PC-3 (cell line): Measurements from ENCODE around the gene ABHD14A.

Experiments used
- EZH2 ChIP-seq: fragments of 300-600 bp; sonication (generic); IDR thresholded peaks from one replicate; pipeline ENCODE4 v1.6.1; 2017; ENCODE audit warnings: antibody characterized with exemption, mild to moderate bottlenecking, low read length; ENCODE audit not compliant: unreplicated experiment
- EZH2phosphoT487 ChIP-seq: fragments of 300-600 bp; sonication (generic); IDR thresholded peaks from 2 replicates; pipeline ENCODE4 v1.6.1; 2018; ENCODE audit warnings: mild to moderate bottlenecking, antibody characterized with exemption, low read length, borderline replicate concordance
- TF ChIP-seq, protein P1 (sequence below): fragments of 300-600 bp; sonication (generic); conservative IDR thresholded peaks from 2 replicates; pipeline ENCODE4 v1.5.1; 2017; ENCODE audit warnings: antibody characterized with exemption, low read depth, mild to moderate bottlenecking, low read length

DNA sequence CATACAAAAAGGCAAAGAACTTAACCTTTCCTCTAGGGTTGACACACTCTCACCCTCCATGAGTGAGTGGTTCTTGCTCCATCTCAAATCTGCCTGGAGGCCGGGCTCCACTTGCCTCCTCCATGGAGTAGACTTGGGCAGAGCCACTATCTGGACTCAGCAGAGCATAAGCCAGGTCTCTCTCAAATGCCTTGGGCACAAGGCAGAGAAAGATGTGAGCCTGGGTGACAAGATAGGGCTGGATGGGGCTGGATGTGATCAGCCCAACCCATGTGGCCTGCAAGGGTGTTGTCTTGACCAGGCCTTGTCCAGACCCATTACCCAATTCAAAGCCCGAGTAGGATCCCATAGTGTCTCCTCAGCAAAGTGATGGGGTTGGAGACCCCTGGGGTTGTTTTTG, 25.0 kb downstream of the ABHD14A start:
- TF ChIP-seq EZH2 (no peak), EZH2phosphoT487 (no peak)
- TF ChIP-seq, protein P1, sequence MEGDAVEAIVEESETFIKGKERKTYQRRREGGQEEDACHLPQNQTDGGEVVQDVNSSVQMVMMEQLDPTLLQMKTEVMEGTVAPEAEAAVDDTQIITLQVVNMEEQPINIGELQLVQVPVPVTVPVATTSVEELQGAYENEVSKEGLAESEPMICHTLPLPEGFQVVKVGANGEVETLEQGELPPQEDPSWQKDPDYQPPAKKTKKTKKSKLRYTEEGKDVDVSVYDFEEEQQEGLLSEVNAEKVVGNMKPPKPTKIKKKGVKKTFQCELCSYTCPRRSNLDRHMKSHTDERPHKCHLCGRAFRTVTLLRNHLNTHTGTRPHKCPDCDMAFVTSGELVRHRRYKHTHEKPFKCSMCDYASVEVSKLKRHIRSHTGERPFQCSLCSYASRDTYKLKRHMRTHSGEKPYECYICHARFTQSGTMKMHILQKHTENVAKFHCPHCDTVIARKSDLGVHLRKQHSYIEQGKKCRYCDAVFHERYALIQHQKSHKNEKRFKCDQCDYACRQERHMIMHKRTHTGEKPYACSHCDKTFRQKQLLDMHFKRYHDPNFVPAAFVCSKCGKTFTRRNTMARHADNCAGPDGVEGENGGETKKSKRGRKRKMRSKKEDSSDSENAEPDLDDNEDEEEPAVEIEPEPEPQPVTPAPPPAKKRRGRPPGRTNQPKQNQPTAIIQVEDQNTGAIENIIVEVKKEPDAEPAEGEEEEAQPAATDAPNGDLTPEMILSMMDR: no peak
